ENCODE measurements around the gene PLD3.

DNA sequence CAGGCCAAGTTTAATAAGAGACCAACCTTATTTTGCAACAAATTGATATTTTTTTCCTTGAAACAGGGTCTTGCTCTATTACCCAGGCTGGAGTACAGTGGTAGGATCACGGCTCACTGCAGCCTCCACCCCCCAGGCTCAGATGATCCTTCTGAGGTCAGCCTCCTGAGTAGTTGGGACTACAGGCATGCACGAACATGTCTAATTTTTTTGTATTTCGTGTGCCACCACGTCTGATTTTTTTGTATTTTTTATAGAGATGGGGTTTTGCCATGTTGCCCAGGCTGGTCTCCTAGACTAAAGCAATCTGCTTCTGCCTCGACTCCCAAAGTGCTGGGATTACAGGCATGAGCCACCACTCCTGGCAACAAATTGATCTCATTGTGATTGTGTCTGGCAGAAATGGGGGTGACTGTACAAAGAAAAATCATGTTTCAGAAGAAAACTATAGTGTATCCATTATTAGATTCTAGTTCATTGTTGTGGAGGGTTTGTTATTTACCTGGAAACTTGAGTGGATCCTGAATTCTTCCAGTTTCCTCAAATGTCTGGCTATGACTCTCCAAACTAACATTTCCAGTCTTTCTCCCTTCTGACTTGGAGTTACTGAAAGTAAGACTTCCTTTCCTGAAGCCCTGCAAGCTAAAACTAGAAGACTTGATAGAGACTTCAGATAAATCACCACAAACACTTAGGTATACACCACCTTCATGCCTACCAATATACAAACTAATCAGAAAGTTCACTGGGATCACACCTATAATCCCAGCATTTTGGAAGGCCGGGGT is 46.1 kb upstream of the PLD3 start:
- TF ChIP-seq POLR2A (IDR thresholded peaks at IDR 0.05; ENCODE audit: low read depth, low read length) (no peak), POLR2AphosphoS5 (IDR thresholded peaks at IDR 0.05; ENCODE audit: low read depth, low read length) (no peak), TAF1 (IDR thresholded peaks at IDR 0.05; ENCODE audit: borderline replicate concordance, low read depth, low read length) (no peak)
